ENCODE data around the gene SERPIND1.
A peak's percentile ranks its signal among the peaks of the same experiment; 100 is the strongest.
"Not testable (repeated sequence)": the region's sequence is repeated elsewhere in the genome, so short reads cannot be mapped to it uniquely, and the experiment has no call there.

The SERPIND1 gene

DNA sequence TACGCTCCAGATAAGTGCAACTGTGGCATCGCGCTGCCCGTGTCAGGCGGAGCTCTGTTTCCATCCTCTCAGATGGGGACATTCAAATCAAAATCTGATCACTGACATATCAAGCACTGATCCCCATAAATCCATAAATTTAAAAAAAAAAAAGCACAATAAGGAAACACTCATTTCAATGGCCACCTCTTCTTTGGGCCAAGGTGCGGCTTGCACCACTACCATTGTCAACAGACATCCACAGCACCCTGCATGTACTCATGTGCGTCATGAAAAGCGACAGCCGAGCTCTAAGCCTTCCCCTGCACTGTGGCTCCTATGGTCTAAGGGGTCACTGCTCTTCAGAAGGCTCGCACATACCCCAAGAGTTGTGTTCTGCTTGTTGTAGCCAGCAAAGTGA is 26.7 kb upstream of the SERPIND1 start:
- DNase-seq, result no peak

DNA sequence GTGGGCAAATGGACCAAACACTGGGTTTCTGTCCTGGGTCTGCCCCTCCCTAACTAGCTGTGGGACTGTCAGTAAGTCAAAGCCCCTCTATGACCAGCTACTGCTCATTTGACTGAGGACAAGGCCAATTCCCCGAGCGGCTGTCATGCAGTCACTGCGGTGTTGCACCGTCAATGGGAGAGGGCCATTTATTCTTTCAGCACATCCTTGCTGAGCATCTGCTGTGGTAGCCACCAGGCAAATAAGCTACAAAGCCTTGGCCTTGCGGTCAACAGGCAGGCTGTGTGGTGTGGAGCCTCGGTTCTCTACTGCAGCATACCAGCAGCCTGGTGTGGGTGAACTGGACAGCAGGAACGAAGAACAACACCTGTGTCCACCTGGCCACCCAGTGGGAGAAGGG is 25.8 kb upstream of the SERPIND1 start:
- DNase-seq, result no peak

DNA sequence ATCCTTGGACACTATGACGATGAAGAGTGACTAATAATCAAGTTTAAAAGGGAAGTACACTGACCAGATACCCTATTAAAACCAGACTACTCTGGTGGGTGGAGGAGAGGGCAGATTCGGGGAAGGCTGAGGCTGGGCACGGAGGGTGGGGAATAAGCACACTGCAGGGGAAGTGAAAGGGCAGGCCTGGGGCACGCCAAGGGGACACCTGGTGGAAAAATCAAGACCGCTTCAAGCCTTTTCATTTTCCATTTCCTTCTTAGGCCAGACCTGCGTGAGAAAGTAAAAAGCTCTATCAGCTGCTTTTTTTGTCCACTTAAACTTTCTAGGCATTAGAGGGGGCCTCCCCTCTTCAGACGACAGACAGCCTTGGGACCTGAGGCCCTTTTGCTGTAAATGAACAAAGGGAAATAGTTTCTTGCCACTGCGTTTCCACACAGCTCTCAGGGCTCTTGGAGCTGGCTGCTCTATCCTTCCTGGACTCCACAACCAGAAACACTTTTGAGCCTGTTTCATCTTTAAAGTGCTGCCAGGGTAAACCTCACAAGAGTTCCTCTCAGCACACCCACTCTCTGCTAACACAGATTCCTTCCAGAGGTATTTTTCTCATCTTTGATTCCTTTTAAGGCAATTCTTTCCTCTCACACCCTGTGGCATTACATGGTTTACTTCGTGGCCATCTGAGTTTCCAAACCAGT is 25.0 kb upstream of the SERPIND1 start:
- DNase-seq, result peak; percentile 66

DNA sequence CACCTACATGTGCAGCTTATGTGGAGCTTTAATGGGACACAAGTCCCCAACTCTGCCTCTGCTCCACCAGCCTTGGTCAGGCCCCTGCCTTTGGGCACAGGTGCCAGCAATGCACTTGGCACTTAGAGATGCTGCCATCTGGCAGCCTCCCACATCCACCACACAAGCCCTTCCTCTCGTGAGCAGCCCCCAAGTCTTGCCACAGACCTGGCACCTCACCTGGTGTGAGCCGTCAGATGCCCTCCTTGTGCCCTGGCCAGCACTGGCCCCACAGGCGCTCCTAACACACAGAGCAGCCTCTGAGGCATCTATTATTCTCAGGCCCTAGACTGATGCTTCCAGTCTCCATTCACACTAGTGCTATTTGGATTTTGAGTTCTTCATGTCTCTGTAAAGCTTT is 24.5 kb upstream of the SERPIND1 start:
- peak; percentile 33 for DNase-seq

DNA sequence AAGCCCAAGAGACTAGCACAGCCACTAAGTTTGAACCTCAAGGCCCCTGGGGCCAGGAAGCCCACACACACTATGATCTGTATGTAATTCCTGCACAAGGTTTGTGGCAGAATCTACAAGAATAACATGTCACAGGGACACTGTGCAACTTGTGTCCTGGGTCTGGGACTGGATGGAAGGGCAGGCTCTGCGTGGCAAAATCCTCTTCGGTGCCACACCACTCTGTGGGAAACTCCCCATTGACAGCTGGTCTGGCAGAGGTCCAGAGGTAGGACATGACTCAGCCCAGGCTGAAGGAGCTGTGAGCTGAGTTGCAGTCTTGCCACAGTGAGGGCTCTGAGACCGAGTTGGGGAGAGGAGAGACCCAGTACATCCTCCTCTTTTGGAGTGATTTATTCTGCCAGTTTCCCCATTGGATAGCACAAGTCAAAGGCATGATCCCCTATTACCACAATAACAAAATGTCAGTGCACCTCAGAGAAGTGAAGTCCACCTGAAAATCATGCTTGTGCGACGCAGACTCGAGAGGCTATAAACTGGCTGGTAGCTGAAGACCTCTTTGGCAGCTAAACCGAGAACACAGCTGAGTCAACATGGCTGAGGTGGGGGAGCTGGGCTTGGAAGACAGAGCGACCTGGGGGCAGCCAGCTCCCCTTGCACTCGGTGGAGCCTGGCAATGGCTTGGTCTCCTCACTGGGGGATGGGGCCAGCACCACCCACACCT is 23.3 kb upstream of the SERPIND1 start:
- peak; percentile 70 for DNase-seq

- no peak for DNase-seq
Measured at GRCh38 chr22:20751185-20751851, 22.6 kb upstream of the SERPIND1 start.

DNA sequence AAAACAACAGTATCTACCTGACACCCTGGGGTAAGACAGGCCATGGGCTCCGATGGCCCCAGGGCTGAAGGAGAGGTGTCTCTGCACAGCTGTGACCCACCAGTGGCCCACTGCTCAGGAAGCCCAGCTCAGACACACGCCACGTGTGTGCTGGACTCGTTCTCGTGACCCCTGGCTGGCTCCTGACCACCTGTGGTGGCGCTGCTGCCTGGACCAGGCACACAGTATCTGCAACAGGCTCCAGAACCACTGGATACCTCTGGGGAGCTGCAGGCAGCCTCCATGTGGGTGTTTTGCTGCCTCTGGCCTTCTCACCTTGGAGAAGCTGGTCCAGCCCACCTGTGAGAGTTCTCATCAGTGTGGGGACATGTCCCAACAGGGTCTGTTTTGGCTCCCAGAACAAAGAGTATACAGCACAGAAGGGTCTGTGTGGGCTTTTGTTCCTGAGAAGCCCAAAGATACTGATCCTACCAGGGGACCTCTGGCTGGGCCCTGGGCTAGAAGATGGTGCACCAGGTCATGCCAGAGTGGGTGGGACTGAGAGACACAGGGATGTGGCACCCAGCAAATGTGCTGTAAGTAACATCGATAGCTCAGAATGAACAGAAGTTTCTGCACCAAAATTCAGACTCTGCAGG is 21.7 kb upstream of the SERPIND1 start:
- no peak for DNase-seq

DNA sequence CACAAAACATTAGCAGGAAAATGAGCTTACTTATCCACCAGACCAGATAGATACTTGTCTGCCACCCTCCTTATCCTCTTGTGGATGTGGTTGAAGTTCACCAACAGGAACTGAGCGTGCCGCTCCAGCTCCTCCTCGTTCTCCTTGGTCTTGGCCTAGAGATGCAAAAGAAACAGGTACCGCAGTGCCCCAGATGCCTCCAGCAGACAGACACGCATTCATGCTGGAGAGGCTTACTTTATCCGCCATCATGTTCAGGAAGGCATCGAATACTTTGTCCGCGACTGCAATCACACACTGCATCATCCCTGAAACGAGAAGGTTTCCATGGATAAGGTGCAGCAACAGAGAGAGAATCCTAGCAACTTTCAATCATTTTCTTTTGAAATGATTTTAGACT is 21.0 kb upstream of the SERPIND1 start:
- no peak for DNase-seq

DNA sequence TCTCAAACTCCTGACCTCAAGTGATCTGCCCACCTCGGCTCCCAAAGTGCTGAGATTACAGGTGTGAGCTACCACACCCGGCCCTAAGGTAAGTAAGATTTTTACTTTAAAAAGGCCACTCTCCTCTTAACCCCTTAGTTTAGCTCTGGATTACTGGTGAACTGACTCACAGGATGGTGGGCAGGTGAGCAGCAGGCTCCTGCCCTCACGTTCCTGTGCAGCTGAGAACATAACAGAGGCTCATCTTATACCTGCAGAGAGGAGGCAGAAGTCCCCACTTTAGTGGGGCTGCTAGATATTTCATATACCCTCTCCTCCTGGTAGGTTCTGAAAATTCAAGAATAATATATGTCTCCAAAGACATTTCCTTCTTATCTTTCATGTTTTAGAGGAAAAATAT is 17.1 kb upstream of the SERPIND1 start:
- DNase-seq, result no peak

DNA sequence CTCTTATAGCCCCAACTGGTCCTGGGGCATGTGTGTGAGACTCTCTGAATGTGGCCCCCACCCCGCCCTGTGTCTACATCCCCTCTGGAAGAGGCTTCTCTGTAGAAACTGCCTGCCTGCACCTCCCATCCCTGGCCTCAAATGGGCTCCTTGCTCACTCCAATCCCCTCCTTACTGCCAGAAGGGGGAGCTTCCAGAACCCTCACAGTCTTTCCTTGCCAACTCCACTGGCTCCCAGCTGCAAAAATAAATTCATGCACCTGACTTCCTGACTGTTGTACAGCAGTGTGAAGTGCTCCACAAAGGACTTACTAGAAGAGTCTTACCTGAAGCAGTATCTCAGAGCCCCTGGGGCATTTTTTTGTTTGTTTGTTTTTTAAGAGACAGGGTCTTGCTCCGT is 15.2 kb upstream of the SERPIND1 start:
- DNase-seq, result no peak

- DNase-seq, result no peak
Measured at GRCh38 chr22:20760084-20760483, 13.8 kb upstream of the SERPIND1 start.

DNA sequence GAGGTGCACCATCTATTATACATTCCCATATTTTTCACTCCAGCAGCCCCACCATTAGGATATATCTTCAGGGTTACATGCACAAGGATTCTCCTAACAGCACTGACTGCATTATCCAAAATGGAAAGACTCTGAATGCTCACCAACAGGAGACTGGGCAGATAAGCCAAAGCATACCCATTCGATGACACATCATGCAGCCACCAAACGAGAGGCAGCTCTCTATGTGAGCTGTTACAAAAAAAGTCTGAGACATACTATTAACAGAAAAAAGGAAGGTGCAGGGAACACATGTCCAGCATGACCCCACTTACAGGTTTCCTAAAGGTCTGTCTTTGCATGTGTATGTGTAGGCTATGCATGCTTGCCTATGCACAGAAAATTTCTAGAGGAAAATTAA is 12.4 kb upstream of the SERPIND1 start:
- no peak for DNase-seq

GRCh38 chr22:20762233-20762796 is 11.6 kb upstream of the SERPIND1 start:
- no peak for DNase-seq

- no peak for DNase-seq
Measured at GRCh38 chr22:20763630-20764470, 10.1 kb upstream of the SERPIND1 start.

DNA sequence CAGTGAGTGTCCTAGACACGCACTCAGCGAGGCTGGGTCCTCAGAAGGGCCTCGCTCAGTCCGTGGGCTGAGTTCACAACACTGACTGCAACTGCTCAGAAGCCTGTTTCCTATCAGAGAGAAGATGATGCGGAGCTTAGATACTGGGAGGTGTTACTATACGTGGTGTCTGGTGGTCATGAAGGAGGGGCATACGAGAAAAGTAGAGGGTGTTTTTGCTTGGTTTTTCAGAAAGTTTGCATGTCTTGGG is 9.5 kb upstream of the SERPIND1 start:
- DNase-seq, result no peak

DNA sequence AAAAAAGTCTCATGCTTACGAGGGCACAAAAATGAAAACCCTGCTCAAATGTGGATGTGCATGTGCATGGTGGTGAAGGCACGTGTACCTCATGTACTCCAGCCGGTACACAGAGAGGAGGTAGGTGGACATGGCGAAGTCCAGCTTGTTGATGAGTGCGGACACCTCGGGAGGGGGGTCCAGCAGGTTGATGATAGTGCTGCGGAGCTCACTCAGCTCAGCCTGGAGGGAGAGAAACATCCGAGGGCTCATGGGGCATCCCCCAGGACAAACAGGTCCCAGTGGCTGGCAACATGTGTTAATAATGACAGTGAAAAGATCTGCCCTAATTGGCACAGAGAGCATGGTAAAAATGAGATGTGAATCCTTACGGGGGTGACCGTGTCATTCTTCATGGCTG is 9.2 kb upstream of the SERPIND1 start:
- DNase-seq, result no peak

DNA sequence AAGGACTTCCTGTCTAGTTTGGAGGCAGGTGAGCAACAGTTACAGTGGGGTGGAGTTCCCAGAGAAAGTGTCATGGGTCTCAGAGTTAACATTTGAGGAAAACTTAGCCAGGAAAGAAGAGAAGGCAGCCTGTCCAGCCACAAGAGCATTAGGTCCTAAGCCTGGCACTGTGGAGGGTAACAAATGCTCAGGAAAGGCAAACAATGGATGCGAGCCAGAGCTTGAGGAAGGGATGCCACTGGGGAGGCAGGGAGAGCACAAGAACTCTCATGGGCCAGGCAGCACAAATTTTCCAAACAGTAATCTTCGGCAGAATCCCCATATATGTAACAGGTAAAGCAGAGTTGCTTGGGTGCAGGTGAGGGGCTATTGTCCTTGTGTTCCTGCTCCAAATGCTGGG is 8.0 kb upstream of the SERPIND1 start:
- DNase-seq, result no peak

GRCh38 chr22:20766530-20766929 is 7.4 kb upstream of the SERPIND1 start:
- DNase-seq, result no peak

GRCh38 chr22:20769496-20769826 is 4.5 kb upstream of the SERPIND1 start:
- DNase-seq, result not testable (repeated sequence)

- DNase-seq, result no peak
Measured at GRCh38 chr22:20771918-20772625, 1.8 kb upstream of the SERPIND1 start.

- DNase-seq, result no peak
Measured at GRCh38 chr22:20774882-20775281, 969 bp downstream of the SERPIND1 start.

- no peak for DNase-seq
Measured at GRCh38 chr22:20775342-20775895, 1.5 kb downstream of the SERPIND1 start.

Measured in RPMI8226 (cell line).